ENCODE results near the gene MAP1LC3B.

The MAP1LC3B gene

GRCh38 chr16:87352818-87353217 lies 39.3 kb upstream of the MAP1LC3B start (continued):
- TF ChIP-seq PATZ1 (CRISPR knock-in tag; IDR thresholded peaks at IDR 0.05; ENCODE audit: borderline replicate concordance): no peak
- no peak for TF ChIP-seq CSRNP3 (CRISPR knock-in tag; IDR thresholded peaks at IDR 0.05)
- TF ChIP-seq ARNTL (CRISPR knock-in tag; IDR thresholded peaks at IDR 0.05; ENCODE audit: borderline replicate concordance, low read depth): no peak
- TF ChIP-seq ZNF70 (CRISPR knock-in tag; IDR thresholded peaks at IDR 0.05): no peak
- TF ChIP-seq ZNF8 (CRISPR knock-in tag; IDR thresholded peaks at IDR 0.05): no peak
- no peak for TF ChIP-seq ESRRG (CRISPR knock-in tag; IDR thresholded peaks at IDR 0.05)
- TF ChIP-seq GLIS3 (CRISPR knock-in tag; IDR thresholded peaks at IDR 0.05): no peak
- TF ChIP-seq RARB (CRISPR knock-in tag; IDR thresholded peaks at IDR 0.05): no peak
- TF ChIP-seq OSR1 (CRISPR knock-in tag; IDR thresholded peaks at IDR 0.05): no peak

- ATAC-seq: no peak
- TF ChIP-seq TOX (CRISPR knock-in tag; IDR thresholded peaks at IDR 0.05; ENCODE audit: borderline replicate concordance) (no peak), PPARA (CRISPR knock-in tag; IDR thresholded peaks at IDR 0.05; ENCODE audit: borderline replicate concordance) (no peak), ARNTL (CRISPR knock-in tag; IDR thresholded peaks at IDR 0.05; ENCODE audit: borderline replicate concordance, low read depth) (no peak), CSRNP3 (CRISPR knock-in tag; IDR thresholded peaks at IDR 0.05) (no peak), ZFP30 (CRISPR knock-in tag; IDR thresholded peaks at IDR 0.05) (no peak)
These were observed 38.5 kb upstream of the MAP1LC3B start for GRCh38 chr16:87353613-87354012.

GRCh38 chr16:87356491-87356853 lies 35.7 kb upstream of the MAP1LC3B start:
- no peak for ATAC-seq
- TF ChIP-seq ESRRG (CRISPR knock-in tag; IDR thresholded peaks at IDR 0.05) (no peak), CREB5 (CRISPR knock-in tag; IDR thresholded peaks at IDR 0.05; ENCODE audit: low read depth) (no peak), ZNF70 (CRISPR knock-in tag; IDR thresholded peaks at IDR 0.05) (no peak), TOX (CRISPR knock-in tag; IDR thresholded peaks at IDR 0.05; ENCODE audit: borderline replicate concordance) (no peak), CSRNP3 (CRISPR knock-in tag; IDR thresholded peaks at IDR 0.05) (no peak), PATZ1 (CRISPR knock-in tag; IDR thresholded peaks at IDR 0.05; ENCODE audit: borderline replicate concordance) (no peak)

- ATAC-seq: no peak
- no peak for TF ChIP-seq PATZ1 (CRISPR knock-in tag; IDR thresholded peaks at IDR 0.05; ENCODE audit: borderline replicate concordance)
- no peak for TF ChIP-seq SNAI2 (CRISPR knock-in tag; IDR thresholded peaks at IDR 0.05)
- TF ChIP-seq OSR1 (CRISPR knock-in tag; IDR thresholded peaks at IDR 0.05): no peak
- no peak for TF ChIP-seq ARNTL (CRISPR knock-in tag; IDR thresholded peaks at IDR 0.05; ENCODE audit: borderline replicate concordance, low read depth)
- TF ChIP-seq BACH2 (CRISPR knock-in tag; IDR thresholded peaks at IDR 0.05; ENCODE audit: borderline replicate concordance): no peak
- TF ChIP-seq ISL1 (CRISPR knock-in tag; IDR thresholded peaks at IDR 0.05): no peak
- TF ChIP-seq CSRNP3 (CRISPR knock-in tag; IDR thresholded peaks at IDR 0.05): no peak
- no peak for TF ChIP-seq CSDC2 (CRISPR knock-in tag; IDR thresholded peaks at IDR 0.05)
- TF ChIP-seq ZFP30 (CRISPR knock-in tag; IDR thresholded peaks at IDR 0.05): no peak
- no peak for TF ChIP-seq ZC3H10 (CRISPR knock-in tag; IDR thresholded peaks at IDR 0.05)
- no peak for TF ChIP-seq PPARA (CRISPR knock-in tag; IDR thresholded peaks at IDR 0.05; ENCODE audit: borderline replicate concordance)
- no peak for TF ChIP-seq CREB5 (CRISPR knock-in tag; IDR thresholded peaks at IDR 0.05; ENCODE audit: low read depth)
- TF ChIP-seq ZNF8 (CRISPR knock-in tag; IDR thresholded peaks at IDR 0.05): no peak
- TF ChIP-seq ZNF70 (CRISPR knock-in tag; IDR thresholded peaks at IDR 0.05): no peak
These were observed 33.9 kb upstream of the MAP1LC3B start for GRCh38 chr16:87358250-87358649.

All from SK-N-SH treated with all-trans-retinoic acid at 6 μM for 48 hours (cell line).